Neural cell (in vitro differentiated cells): ENCODE data around the gene PTPRQ. TPM values are rescaled to one million over a fixed set of nuclear protein-coding genes. Genes with fewer than 3 reads are reported as not detected.

Experiments
- H2AFZ ChIP-seq: fragments of 200-600, 300-800 bp; sonication (generic), shearing (Covaris generic); 2 replicates; pipeline ENCODE4 v1.6.0; 2014; ENCODE audit warnings: low read depth, mild to moderate bottlenecking, antibody characterized with exemption, low read length, moderate library complexity
- H3F3A ChIP-seq: fragments of 200-600 bp; shearing (Covaris generic); 2 replicates; pipeline ENCODE4 v1.6.1; 2016; ENCODE audit warnings: mild to moderate bottlenecking, moderate library complexity, mixed read lengths, antibody characterized with exemption, low read length; ENCODE audit not compliant: insufficient read depth, poor library complexity, severe bottlenecking
- H3K27ac ChIP-seq: fragments of 200-600, 300-800 bp; sonication (generic), shearing (Covaris generic); 2 replicates; pipeline ENCODE4 v1.5.1; 2014; ENCODE audit warnings: mild to moderate bottlenecking, low read length, moderate library complexity
- H3K27me3 ChIP-seq: fragments of 300-800, 200-600 bp; sonication (generic), shearing (Covaris generic); 2 replicates; pipeline ENCODE4 v1.6.0; 2014; ENCODE audit warnings: mild to moderate bottlenecking, low read depth, low read length, moderate library complexity; ENCODE audit not compliant: insufficient read depth
- H3K36me3 ChIP-seq: fragments of 300-800, 200-600 bp; sonication (generic), shearing (Covaris generic); 2 replicates; pipeline ENCODE4 v1.5.1; 2014; ENCODE audit warnings: mild to moderate bottlenecking, antibody characterized with exemption, low read length, moderate library complexity; ENCODE audit not compliant: insufficient read depth
- H3K4me2 ChIP-seq: fragments of 300-800, 200-600 bp; sonication (generic), shearing (Covaris generic); 2 replicates; pipeline ENCODE4 v1.6.0; 2014; ENCODE audit warnings: mild to moderate bottlenecking, low read length
- H3K4me3 ChIP-seq: fragments of 300-800, 200-600 bp; sonication (generic), shearing (Covaris generic); 2 replicates; pipeline ENCODE4 v1.5.1; 2014; ENCODE audit warnings: mild to moderate bottlenecking, low read length, moderate library complexity
- H3K79me2 ChIP-seq: fragments of 200-600 bp; shearing (Covaris generic); replicated peaks from 2 replicates; pipeline ENCODE4 v1.6.0; 2014; ENCODE audit warnings: mild to moderate bottlenecking, low read length, moderate library complexity; ENCODE audit not compliant: insufficient read depth
- H3K9ac ChIP-seq: fragments of 300-800, 200-600 bp; sonication (generic), shearing (Covaris generic); 2 replicates; pipeline ENCODE4 v1.6.1; 2016; ENCODE audit warnings: mild to moderate bottlenecking, low read length, mixed read lengths
- H3K9me2 ChIP-seq: fragments of 200-600 bp; shearing (Covaris generic); 2 replicates; pipeline ENCODE4 v1.6.1; 2016; ENCODE audit warnings: mild to moderate bottlenecking, low read length, mixed read lengths; ENCODE audit not compliant: insufficient read depth
- H3K9me3 ChIP-seq: fragments of 200-600, 300-800 bp; sonication (generic), shearing (Covaris generic); 2 replicates; pipeline ENCODE4 v1.6.1; 2016; ENCODE audit warnings: mild to moderate bottlenecking, mixed run types, low read length, moderate library complexity, mixed read lengths
- H4K20me1 ChIP-seq: fragments of 200-600 bp; shearing (Covaris generic); 2 replicates; pipeline ENCODE4 v1.6.1; 2016; ENCODE audit warnings: mild to moderate bottlenecking, mixed run types; ENCODE audit not compliant: insufficient read depth
- CTCF ChIP-seq: fragments of 450-650 bp; IDR thresholded peaks from 2 replicates; pipeline ENCODE4 v1.5.1; 2014; ENCODE audit warnings: antibody characterized with exemption, mild to moderate bottlenecking, moderate library complexity; ENCODE audit not compliant: poor library complexity, severe bottlenecking
- EP300 ChIP-seq: fragments of 450-650 bp; conservative IDR thresholded peaks from 2 replicates; pipeline ENCODE4 v1.6.1; 2014; ENCODE audit warnings: antibody characterized with exemption, mild to moderate bottlenecking, moderate library complexity; ENCODE audit not compliant: poor library complexity, severe bottlenecking
- EZH2 ChIP-seq: fragments of 200-600, 300-800 bp; shearing (Covaris generic), sonication (generic); IDR thresholded peaks from 2 replicates; pipeline ENCODE4 v1.6.1; 2014; ENCODE audit warnings: antibody characterized with exemption, low read length, borderline replicate concordance, mild to moderate bottlenecking; ENCODE audit not compliant: insufficient read depth, poor library complexity, severe bottlenecking
- MXI1 ChIP-seq: fragments of 450-650 bp; conservative IDR thresholded peaks from 2 replicates; pipeline ENCODE4 v1.6.1; 2014; ENCODE audit warnings: antibody characterized with exemption, mild to moderate bottlenecking; ENCODE audit not compliant: poor library complexity, severe bottlenecking
- POLR2AphosphoS5 ChIP-seq: IDR thresholded peaks from 2 replicates; pipeline ENCODE4 v1.6.1; 2012
- RAD21 ChIP-seq: fragments of 450-650 bp; conservative IDR thresholded peaks from 2 replicates; pipeline ENCODE4 v1.6.1; 2014; ENCODE audit warnings: antibody characterized with exemption, mild to moderate bottlenecking, moderate library complexity
- REST ChIP-seq: IDR thresholded peaks from 2 replicates; pipeline ENCODE4 v1.6.1; 2012; ENCODE audit warnings: borderline replicate concordance
- SMC3 ChIP-seq: fragments of 450-650 bp; conservative IDR thresholded peaks from 2 replicates; pipeline ENCODE4 v1.6.1; 2014; ENCODE audit warnings: antibody characterized with exemption, mild to moderate bottlenecking, moderate library complexity; ENCODE audit not compliant: poor library complexity
- TAF1 ChIP-seq: IDR thresholded peaks from 2 replicates; pipeline ENCODE4 v1.6.1; 2012; ENCODE audit warnings: low read depth
- polyA plus RNA-seq: library from polyadenylated mRNA; depleted of rRNA; stranded (reverse); fragments of >200 nt; gene quantifications from 2 replicates; pipeline ENCODE4 v1.2.3, GENCODE V29; 2014

Gene PTPRQ
- polyA plus RNA-seq, 1 donor from 2014 or later = not detected

GRCh38 chr12:80710727-80711449, 266.9 kb downstream of the PTPRQ start:
- no peak overlapping the region for H2AFZ ChIP-seq
- no peak for TF ChIP-seq RAD21
- TF ChIP-seq POLR2AphosphoS5 = no peak
- TF ChIP-seq TAF1 = no peak
- H3K79me2 ChIP-seq = no peaks in the 10 kb centered on the region
- H3K9ac ChIP-seq = no peak overlapping the region
- no peaks in the 10 kb centered on the region for H4K20me1 ChIP-seq
- H3K27me3 ChIP-seq = peaks cover 50% of the 10 kb centered on the region
- no peak overlapping the region for H3K4me3 ChIP-seq
- no peaks in the 10 kb centered on the region for H3K9me3 ChIP-seq
- H3K4me2 ChIP-seq = no peak overlapping the region
- no peaks in the 10 kb centered on the region for H3K36me3 ChIP-seq
- no peaks in the 10 kb centered on the region for H3F3A ChIP-seq
- H3K27ac ChIP-seq = no peak overlapping the region
- no peaks in the 10 kb centered on the region for H3K9me2 ChIP-seq

GRCh38 chr12:80711866-80712265, 267.8 kb downstream of the PTPRQ start:
- Histone ChIP-seq H3K27me3 (peaks cover 48% of the 10 kb centered on the region), H3K79me2 (no peaks in the 10 kb centered on the region)

GRCh38 chr12:80712866-80713265, 268.8 kb downstream of the PTPRQ start:
- H3K27me3 ChIP-seq = peaks cover 38% of the 10 kb centered on the region
- H3K4me2 ChIP-seq = no peak overlapping the region
- H2AFZ ChIP-seq = no peak overlapping the region
- no peaks in the 10 kb centered on the region for H3K79me2 ChIP-seq
- H3K9ac ChIP-seq = no peak overlapping the region
- H3F3A ChIP-seq = no peaks in the 10 kb centered on the region
- no peak overlapping the region for H3K4me3 ChIP-seq
- no peaks in the 10 kb centered on the region for H3K36me3 ChIP-seq
- H3K27ac ChIP-seq = no peak overlapping the region
- no peaks in the 10 kb centered on the region for H3K9me3 ChIP-seq
- no peaks in the 10 kb centered on the region for H4K20me1 ChIP-seq
- H3K9me2 ChIP-seq = no peaks in the 10 kb centered on the region
- no peak for TF ChIP-seq REST
- no peak for TF ChIP-seq MXI1
- TF ChIP-seq SMC3 = no peak
- TF ChIP-seq CTCF = no peak
- TF ChIP-seq RAD21 = no peak
- no peak for TF ChIP-seq EZH2

More at GRCh38 chr12:80711866-80712265, 267.8 kb downstream of the PTPRQ start:
- Histone ChIP-seq H3K9me2 (no peaks in the 10 kb centered on the region), H3K9me3 (no peaks in the 10 kb centered on the region), H3K9ac (no peak overlapping the region), H2AFZ (no peak overlapping the region), H3K4me2 (no peak overlapping the region), H3K4me3 (no peak overlapping the region), H3F3A (no peaks in the 10 kb centered on the region), H3K27ac (no peak overlapping the region), H3K36me3 (no peaks in the 10 kb centered on the region), H4K20me1 (no peaks in the 10 kb centered on the region)
- TF ChIP-seq REST (no peak), EP300 (no peak), TAF1 (no peak), POLR2AphosphoS5 (no peak), EZH2 (no peak), MXI1 (no peak)
